ENCODE data around the gene RANBP6.

DNA sequence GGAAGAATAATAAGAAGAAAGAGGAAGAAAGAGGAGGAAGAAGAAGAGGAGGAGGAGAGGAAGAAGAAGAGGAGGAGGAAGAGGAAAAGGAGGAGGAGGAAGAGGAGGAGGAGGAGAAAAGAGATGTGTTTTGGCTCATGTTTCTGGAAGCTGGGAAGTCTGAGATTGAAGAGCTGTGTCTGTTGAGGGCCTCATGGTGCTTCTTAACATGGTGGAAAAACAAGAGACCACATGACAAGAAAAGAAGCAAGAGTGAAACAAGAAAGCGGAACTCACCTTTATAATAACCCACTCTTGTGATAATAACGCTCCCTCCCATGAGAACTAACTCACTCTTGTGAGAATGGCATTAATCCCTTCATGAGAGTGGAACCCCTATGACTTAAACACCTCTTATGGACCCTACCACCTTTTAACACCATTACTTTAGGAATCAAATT lies 36.1 kb upstream of the RANBP6 start:
- TF ChIP-seq POLR2A (IDR thresholded peaks at IDR 0.05; ENCODE audit: low read length) (no peak), GATA1 (IDR thresholded peaks at IDR 0.05; ENCODE audit: low read depth, low read length) (no peak)

All from erythroblast (primary cell).